Astrocyte (in vitro differentiated cells and primary cell): ENCODE measurements around the gene ETS1.

ENCODE experiments used
- EZH2 ChIP-seq: IDR thresholded peaks from 2 replicates; pipeline ENCODE4 v1.6.1; 2012; ENCODE audit warnings: mild to moderate bottlenecking, low read length, inconsistent platforms; ENCODE audit not compliant: insufficient read depth
- TF ChIP-seq, protein P1 (sequence below): IDR thresholded peaks from 2 replicates; pipeline ENCODE4 v1.5.1; 2011; ENCODE audit warnings: low read depth, mild to moderate bottlenecking, inconsistent platforms, low read length, moderate library complexity; ENCODE audit not compliant: insufficient read depth

DNA sequence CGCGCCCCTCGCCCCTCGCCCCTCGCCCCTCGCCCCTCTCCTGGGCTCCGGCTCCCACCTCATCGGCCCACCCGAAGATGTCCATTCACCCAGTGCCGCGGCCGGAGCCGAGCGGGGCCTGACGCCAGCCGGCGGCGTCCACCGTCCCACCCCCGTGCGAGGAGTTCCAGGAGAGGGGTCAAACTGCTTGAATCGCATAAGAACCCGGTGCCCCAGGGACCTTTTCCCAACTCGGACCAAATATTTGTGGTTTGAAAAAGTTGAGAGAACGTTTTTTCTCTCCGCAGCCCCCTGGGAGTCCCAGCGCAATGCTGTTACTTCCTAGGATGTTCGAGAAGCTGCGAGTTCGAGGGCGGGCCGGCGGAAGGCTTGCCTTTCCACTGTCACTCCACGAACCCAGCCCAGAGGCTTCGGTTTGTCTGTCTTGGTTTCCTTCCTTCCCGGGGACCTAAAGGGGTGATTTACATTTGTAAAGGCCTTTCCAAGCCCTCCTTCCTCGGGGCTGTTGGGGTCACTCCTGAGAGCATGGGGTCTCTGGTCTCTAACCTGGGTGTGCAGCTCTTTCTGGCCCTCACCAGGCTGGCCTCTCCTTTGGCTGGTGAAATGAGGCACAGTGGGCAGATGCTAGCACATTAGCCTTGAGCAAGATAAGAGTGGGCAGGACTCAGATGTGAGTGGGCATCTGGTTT is 38.0 kb downstream of the ETS1 start:
- TF ChIP-seq, protein P1, sequence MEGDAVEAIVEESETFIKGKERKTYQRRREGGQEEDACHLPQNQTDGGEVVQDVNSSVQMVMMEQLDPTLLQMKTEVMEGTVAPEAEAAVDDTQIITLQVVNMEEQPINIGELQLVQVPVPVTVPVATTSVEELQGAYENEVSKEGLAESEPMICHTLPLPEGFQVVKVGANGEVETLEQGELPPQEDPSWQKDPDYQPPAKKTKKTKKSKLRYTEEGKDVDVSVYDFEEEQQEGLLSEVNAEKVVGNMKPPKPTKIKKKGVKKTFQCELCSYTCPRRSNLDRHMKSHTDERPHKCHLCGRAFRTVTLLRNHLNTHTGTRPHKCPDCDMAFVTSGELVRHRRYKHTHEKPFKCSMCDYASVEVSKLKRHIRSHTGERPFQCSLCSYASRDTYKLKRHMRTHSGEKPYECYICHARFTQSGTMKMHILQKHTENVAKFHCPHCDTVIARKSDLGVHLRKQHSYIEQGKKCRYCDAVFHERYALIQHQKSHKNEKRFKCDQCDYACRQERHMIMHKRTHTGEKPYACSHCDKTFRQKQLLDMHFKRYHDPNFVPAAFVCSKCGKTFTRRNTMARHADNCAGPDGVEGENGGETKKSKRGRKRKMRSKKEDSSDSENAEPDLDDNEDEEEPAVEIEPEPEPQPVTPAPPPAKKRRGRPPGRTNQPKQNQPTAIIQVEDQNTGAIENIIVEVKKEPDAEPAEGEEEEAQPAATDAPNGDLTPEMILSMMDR, result no peak
- TF ChIP-seq EZH2, result no peak
